Kidney (tissue), 14 donors: Measurements from ENCODE around the gene GOLPH3. TPM values are rescaled to one million over a fixed set of nuclear protein-coding genes. Genes with fewer than 3 reads are reported as not detected.

ENCODE experiments used
- DNase-seq, 5 donors: peaks; one replicate each; pipeline ENCODE4 v3.0.0-alpha.2; 2013 to 2020
- FAIRE-seq: peaks from 2 replicates; lab custom pipeline; 2012; peaks lifted over from hg19 to GRCh38; lab: Jason Lieb, UNC
- H3K27ac ChIP-seq, 2 donors: one replicate each; pipeline ENCODE4 v1.7.0; 2013; ENCODE audit warnings: low read depth in 2 of 2, low read length in 2 of 2, inconsistent platforms in 1 of 2
- H3K27me3 ChIP-seq: one replicate; pipeline ENCODE4 v1.7.1; 2013; ENCODE audit warnings: low read length, inconsistent platforms; ENCODE audit not compliant: control insufficient read depth, insufficient read depth
- H3K36me3 ChIP-seq, 3 donors: one replicate each; pipeline versions ENCODE4 v1.7.0 to v1.7.1; 2013; ENCODE audit warnings: low read length in 3 of 3, control low read depth in 1 of 3, inconsistent platforms in 1 of 3; ENCODE audit not compliant: insufficient read depth in 3 of 3, control insufficient read depth in 2 of 3
- H3K4me1 ChIP-seq, 3 donors: one replicate each; pipeline versions ENCODE4 v1.7.0 to v1.7.1; 2013; ENCODE audit warnings: low read length in 3 of 3, inconsistent platforms in 1 of 3, low read depth in 1 of 3; ENCODE audit not compliant: control insufficient read depth in 2 of 3, insufficient read depth in 2 of 3
- H3K4me3 ChIP-seq, 3 donors: one replicate each; pipeline versions ENCODE4 v1.7.0 to v1.8.1; 2013; ENCODE audit warnings: low read length in 3 of 3, control low read depth in 1 of 3, inconsistent platforms in 1 of 3
- H3K9ac ChIP-seq, 3 donors: one replicate each; pipeline versions ENCODE4 v1.7.0 to v1.7.1; 2013; ENCODE audit warnings: low read length in 3 of 3, control low read depth in 1 of 3, inconsistent platforms in 1 of 3
- H3K9me3 ChIP-seq, 3 donors: one replicate each; pipeline versions ENCODE4 v1.7.0 to v1.7.1; 2013; ENCODE audit warnings: low read length in 3 of 3, control low read depth in 1 of 3, inconsistent platforms in 1 of 3; ENCODE audit not compliant: control insufficient read depth in 2 of 3, insufficient read depth in 1 of 3
- CTCF ChIP-seq: IDR thresholded peaks from 3 replicates; pipeline ENCODE4 v1.5.1; 2012; ENCODE audit warnings: mild to moderate bottlenecking, moderate library complexity, borderline replicate concordance; ENCODE audit not compliant: insufficient read depth; ENCODE audit errors: extremely low read depth
- intact Hi-C: fragments of 100-400 bp; cut with DNase I; formaldehyde crosslinking; loops from one replicate; pipeline ENCODE4 v1.11.1; 2022
- polyA plus RNA-seq: library from polyadenylated mRNA; stranded (reverse); fragments of 350-450 nt; fragmentation: Illumina TruSeq; extraction: RNeasy Lipid Tissue Mini Kit (QIAGEN cat#74804); gene quantifications from one replicate; pipeline ENCODE4 v1.2.3, GENCODE V29; 2014; ENCODE audit warnings: low read depth, low replicate concordance; ENCODE audit not compliant: insufficient read depth
- total RNA-seq: library from RNA; stranded (reverse); fragmentation: NEBNext Ultra II Directional; extraction: Animal tissue kit (Norgen Biotek cat#: 25700); gene quantifications from one replicate; pipeline ENCODE4 v1.2.1, GENCODE V29; 2021
- donor health status: control.
- donor health status: control.
- donor health status: control.
- donor health status: control.
- donor health status: control.
- donor health status: DM: yes; HTN: yes; CAD: no.
- donor health status: Normal renal cell carcinoma (clear cell type).

GOLPH3 gene
- total and polyA plus RNA-seq, 2 donors from 2014 or later = 38.5 to 118 TPM

GRCh38 chr5:32109236-32109635 is 64.9 kb downstream of the GOLPH3 start:
- TF ChIP-seq CTCF = no peak
- H3K9ac ChIP-seq = no peak overlapping the region
- no peak overlapping the region for H3K27ac ChIP-seq
- no peak for DNase-seq
- FAIRE-seq = no peak
- no peaks in the 10 kb centered on the region for H3K9me3 ChIP-seq
- peaks cover 3 to 45% (median 26%) of the 10 kb centered on the region in 3 donors for H3K36me3 ChIP-seq
- H3K4me1 ChIP-seq = no peaks in the 10 kb centered on the region
- no peaks in the 10 kb centered on the region for H3K27me3 ChIP-seq
- intact Hi-C loops = no loop called here
- H3K4me3 ChIP-seq = no peak overlapping the region

GRCh38 chr5:32108167-32108566 is 66.0 kb downstream of the GOLPH3 start:
- no peak for TF ChIP-seq CTCF
- H3K9me3 ChIP-seq = no peaks in the 10 kb centered on the region
- no peaks in the 10 kb centered on the region for H3K27me3 ChIP-seq
- H3K4me1 ChIP-seq = no peaks in the 10 kb centered on the region
- no peak overlapping the region for H3K27ac ChIP-seq
- H3K4me3 ChIP-seq = no peak overlapping the region
- H3K9ac ChIP-seq = no peak overlapping the region
- no peak for DNase-seq
- H3K36me3 ChIP-seq = peaks cover 3 to 54% (median 31%) of the 10 kb centered on the region in 3 donors
- FAIRE-seq = no peak
- intact Hi-C loops = no loop called here

- intact Hi-C loops = no loop called here
- no peak for FAIRE-seq
These were observed 66.8 kb downstream of the GOLPH3 start for GRCh38 chr5:32107291-32107690.

More at GRCh38 chr5:32107291-32107690, 66.8 kb downstream of the GOLPH3 start:
- H3K4me3 ChIP-seq = no peak overlapping the region
- H3K36me3 ChIP-seq = peaks cover 5 to 51% (median 35%) of the 10 kb centered on the region in 3 donors
- no peaks in the 10 kb centered on the region for H3K27me3 ChIP-seq
- H3K4me1 ChIP-seq = no peaks in the 10 kb centered on the region
- H3K9me3 ChIP-seq = no peaks in the 10 kb centered on the region
- H3K9ac ChIP-seq = no peak overlapping the region
- no peak for DNase-seq
- no peak overlapping the region for H3K27ac ChIP-seq
- no peak for TF ChIP-seq CTCF
